LNCAP (cell line): Measurements from ENCODE around the gene MUSTN1.
A peak's percentile ranks its signal among the peaks of the same experiment; 100 is the strongest.

ENCODE experiments used
- TF ChIP-seq, protein P1 (sequence below): fragments of 450-650 bp; IDR thresholded peaks from 2 replicates; pipeline ENCODE4 v1.5.1; 2017; ENCODE audit warnings: mild to moderate bottlenecking

Gene MUSTN1

DNA sequence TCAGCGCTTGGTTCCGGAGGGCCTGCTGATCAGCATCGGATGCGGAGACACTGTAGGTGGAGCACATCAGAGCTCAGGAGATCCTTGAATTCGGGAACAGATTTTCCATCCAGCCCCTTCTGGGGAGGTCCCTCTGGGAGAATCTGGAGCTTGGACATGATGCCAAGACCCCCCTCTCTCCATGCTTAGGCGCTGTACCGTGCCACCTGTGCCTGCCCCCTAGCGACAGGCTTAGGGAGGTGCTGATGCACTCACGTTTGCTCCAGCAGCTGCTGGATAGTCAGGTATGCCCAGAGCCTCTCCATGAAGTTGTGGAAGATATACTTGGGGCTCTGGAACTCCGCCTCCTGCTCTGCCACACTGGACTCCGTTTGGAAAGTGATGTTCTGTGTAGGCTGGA is 14.1 kb downstream of the MUSTN1 start:
- TF ChIP-seq, protein P1, sequence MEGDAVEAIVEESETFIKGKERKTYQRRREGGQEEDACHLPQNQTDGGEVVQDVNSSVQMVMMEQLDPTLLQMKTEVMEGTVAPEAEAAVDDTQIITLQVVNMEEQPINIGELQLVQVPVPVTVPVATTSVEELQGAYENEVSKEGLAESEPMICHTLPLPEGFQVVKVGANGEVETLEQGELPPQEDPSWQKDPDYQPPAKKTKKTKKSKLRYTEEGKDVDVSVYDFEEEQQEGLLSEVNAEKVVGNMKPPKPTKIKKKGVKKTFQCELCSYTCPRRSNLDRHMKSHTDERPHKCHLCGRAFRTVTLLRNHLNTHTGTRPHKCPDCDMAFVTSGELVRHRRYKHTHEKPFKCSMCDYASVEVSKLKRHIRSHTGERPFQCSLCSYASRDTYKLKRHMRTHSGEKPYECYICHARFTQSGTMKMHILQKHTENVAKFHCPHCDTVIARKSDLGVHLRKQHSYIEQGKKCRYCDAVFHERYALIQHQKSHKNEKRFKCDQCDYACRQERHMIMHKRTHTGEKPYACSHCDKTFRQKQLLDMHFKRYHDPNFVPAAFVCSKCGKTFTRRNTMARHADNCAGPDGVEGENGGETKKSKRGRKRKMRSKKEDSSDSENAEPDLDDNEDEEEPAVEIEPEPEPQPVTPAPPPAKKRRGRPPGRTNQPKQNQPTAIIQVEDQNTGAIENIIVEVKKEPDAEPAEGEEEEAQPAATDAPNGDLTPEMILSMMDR: peak; percentile 76

DNA sequence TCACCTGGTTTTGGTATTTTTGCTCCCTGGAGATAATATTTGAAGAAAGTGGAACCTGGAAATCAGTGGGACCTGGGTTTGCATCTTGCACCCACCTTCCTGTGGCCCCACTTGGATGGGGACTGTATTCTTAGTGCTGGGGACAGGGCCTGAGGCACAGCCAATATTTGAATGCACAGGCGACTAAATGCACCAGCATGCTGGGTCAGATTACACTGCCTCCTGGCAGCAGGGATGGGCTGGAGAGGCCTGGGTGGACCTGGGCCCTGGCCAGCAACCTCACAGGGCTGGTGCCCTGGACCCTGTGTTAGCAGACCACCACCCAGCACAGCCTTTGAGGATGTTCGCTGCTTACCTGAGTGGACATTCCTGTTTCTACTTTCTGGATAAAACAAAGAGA is 14.9 kb downstream of the MUSTN1 start:
- TF ChIP-seq, protein P1: no peak

DNA sequence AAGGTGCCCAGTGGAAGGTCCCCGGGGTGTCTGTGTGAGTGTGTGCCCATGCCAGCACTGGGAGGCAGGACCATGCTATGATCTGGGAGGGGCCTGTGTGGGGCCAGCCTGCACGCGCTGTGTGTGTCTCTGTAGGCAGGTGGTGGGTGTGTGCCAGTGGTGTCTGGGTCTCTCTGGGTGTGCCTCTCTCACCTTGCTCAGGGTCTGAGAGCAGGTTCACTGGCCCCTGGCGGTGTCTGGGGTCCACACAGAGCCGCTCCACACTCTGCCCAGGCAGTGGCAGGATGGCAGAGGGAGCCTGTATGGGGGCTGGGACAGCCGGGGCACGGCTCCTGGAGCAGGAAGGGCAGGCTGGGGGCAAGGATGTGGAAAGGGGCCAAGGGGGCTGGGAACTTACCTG is 17.0 kb downstream of the MUSTN1 start:
- TF ChIP-seq, protein P1: no peak

DNA sequence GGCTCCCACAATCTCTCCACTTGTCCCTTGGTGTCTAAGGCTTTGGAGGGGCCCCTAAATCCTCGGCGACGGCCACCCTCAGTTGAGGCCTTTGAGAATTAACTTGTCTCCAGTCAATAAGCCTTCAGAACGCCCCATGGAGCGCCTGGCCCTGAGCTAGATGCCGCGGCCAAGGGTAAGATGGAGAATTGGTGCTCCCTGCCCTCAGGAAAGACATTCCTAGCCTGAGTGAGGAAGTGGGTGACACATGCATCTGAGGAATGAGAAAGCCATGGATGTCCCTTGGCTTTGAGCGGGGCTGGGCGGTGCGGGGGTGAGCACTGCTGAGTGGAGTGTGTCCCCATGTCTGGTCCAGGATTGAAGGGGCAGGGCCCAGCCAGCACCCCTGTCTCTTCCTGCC is 17.6 kb downstream of the MUSTN1 start:
- TF ChIP-seq, protein P1: no peak

DNA sequence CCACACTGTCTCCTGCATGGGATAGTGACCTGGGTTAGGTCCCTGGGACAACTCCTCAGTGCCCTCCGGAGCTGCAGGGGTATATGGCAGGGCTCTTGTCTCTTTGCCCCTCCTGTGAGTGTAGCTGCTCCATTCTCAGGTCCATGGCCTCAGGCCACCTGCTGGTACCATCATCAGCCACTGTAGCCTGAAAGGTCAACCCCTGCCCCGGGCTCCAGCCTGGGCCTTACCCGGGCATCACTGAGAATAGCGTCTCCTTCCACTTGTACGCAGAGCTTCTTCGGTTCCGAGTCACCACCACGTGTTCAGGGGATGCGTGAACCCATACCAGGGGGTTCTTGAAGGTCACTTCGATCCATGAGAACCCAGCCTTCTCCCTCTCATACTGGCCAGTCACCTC is 18.2 kb downstream of the MUSTN1 start:
- TF ChIP-seq, protein P1: no peak

DNA sequence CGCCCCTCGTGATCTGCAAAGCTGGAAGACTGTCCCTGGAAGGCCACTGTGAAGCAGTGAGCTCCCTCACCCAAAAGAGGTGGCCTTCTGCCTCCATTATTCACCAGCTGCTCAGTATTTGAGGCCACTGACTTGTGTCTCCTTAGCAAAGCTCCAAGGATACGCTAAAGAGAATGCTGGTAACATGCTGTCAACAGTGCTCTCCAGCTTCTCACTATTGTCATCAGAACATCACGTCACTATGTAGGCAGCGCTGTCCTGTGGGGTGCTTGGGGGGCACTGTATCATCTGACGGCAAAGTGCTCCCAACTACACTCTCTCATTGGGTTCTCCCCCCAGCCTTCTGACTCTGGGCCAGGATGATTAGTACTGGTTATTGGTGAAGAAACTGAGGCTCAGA is 18.6 kb downstream of the MUSTN1 start:
- TF ChIP-seq, protein P1: no peak

DNA sequence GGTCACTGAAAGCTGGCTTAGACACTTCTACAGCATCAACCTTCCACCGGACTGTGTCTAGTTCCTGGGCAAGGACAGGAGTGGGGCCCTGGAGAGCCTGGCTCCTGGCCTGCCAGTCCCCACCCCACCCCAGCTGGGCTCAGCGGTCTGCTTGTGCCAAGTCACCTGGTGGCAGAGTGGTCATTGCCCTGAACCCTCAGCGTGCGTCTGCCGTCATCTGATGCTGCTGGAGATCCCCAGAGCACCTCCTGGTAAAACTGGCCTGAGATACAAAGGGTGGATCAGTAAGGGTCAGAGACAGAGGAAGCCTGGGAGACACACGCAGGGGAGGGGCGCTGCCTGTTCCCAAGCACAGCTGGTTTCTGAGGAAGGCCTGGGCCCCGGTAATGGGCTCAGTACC is 21.0 kb downstream of the MUSTN1 start:
- TF ChIP-seq, protein P1: no peak

DNA sequence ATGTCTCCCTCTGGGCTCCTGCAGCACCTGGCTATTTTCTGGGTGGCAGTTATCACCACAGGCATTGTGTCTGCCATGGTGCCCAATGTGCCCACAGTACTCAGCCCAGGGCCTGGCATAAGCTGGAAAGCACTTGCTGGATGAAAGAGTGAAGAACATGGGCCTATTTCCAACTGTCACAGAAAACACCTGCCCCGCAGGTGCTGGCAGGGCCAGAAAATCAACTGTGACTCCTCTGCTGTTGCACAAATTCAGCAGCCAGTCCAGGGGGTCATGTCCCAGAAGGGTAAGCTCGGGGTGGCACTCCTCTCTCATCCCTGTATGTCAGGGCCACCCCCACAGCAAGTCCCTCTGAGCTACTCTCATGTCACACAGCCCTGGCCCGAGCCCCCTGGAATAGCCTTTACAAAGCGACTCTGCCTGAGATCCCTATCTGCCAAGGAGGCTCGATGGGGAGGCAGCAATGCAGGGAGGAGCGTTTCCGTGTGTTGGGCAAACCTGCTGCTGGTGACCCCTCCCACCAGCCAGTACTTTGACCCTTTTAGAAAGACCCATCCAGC is 23.3 kb downstream of the MUSTN1 start:
- TF ChIP-seq, protein P1: no peak
